HCT116 (cell line): ENCODE measurements around the gene ITPK1. TPM values are rescaled to one million over a fixed set of nuclear protein-coding genes. Genes with fewer than 3 reads are reported as not detected.

Source experiments
- ATAC-seq: fragments of 200-7000 bp; cut with Tn5 transposase; 2 replicates; pipeline ENCODE4 v1.9.1; 2020; ENCODE audit warnings: mild to moderate bottlenecking, moderate library complexity
- BruUV-seq: library from RNA; stranded (reverse); fragments of 400-500 nt; replicated peaks from 2 replicates; lab custom pipeline; 2021; lab: Mats Ljungman, UMichigan
- CTCF ChIA-PET: fragments of 300-600 bp; sonication (Branson Sonifier 250); formaldehyde crosslinking; loops from one replicate; lab custom pipeline; 2021; ENCODE audit warnings: antibody characterized with exemption; lab: Charles Lee
- POLR2A ChIA-PET: fragments of 300-600, 350-600 bp; sonication (Branson Sonifier 250); formaldehyde crosslinking; loops from one replicate; lab custom pipeline; 2021; ENCODE audit warnings: antibody characterized with exemption; lab: Charles Lee
- RAD21 ChIA-PET, 2 experiments: fragments of 300-600 bp; sonication (Branson Sonifier 250); formaldehyde crosslinking; loops; one replicate each; lab custom pipeline; 2023; ENCODE audit warnings: low total read pairs in 2 of 2; ENCODE audit not compliant: uncharacterized antibody in 2 of 2, unreplicated experiment in 2 of 2, low non-redundant PET in 1 of 2; lab: Charles Lee
- DNase-seq: peaks from one replicate; pipeline ENCODE4 v3.0.0-alpha.2; 2010; ENCODE audit warnings: low read depth, low spot score
- H2AFZ ChIP-seq: fragments of 200-600 bp; shearing (Covaris generic), sonication (generic); 2 replicates; pipeline ENCODE4 v1.6.1; 2017; ENCODE audit warnings: low read depth, mixed run types, mixed read lengths, antibody characterized with exemption, low read length; ENCODE audit not compliant: poor library complexity, severe bottlenecking
- H3K27ac ChIP-seq: 2 replicates; pipeline ENCODE4 v1.5.1; 2012; ENCODE audit warnings: low read depth, low read length
- H3K27me3 ChIP-seq: fragments of 200-600 bp; sonication (generic); 2 replicates; pipeline ENCODE4 v1.6.1; 2016; ENCODE audit warnings: mixed run types, low read length, mixed read lengths; ENCODE audit not compliant: insufficient read depth
- H3K36me3 ChIP-seq, 2 experiments: fragments of 200-500 bp in 1 of 2; fragments of 200-600 bp in 1 of 2; sonication (Bioruptor generic) in 1 of 2; sonication (generic) in 1 of 2; 2 replicates each; pipeline versions ENCODE4 v1.5.1 to v1.6.1; 2014 to 2016; ENCODE audit warnings: low read length in 2 of 2, inconsistent platforms in 1 of 2, mixed read lengths in 1 of 2, mixed run types in 1 of 2; ENCODE audit not compliant: insufficient read depth in 2 of 2, control insufficient read depth in 1 of 2
- H3K4me1 ChIP-seq, 2 experiments: fragments of 200-600 bp in 1 of 2; sonication (generic) in 1 of 2; 2 replicates each; pipeline versions ENCODE4 v1.5.1 to v1.6.1; 2012 to 2017; ENCODE audit warnings: low read length in 2 of 2, inconsistent platforms in 1 of 2, mild to moderate bottlenecking in 1 of 2, mixed read lengths in 1 of 2, mixed run types in 1 of 2, moderate library complexity in 1 of 2; ENCODE audit not compliant: insufficient read depth in 2 of 2, control insufficient read depth in 1 of 2
- H3K4me2 ChIP-seq: fragments of 200-600 bp; sonication (generic); 2 replicates; pipeline ENCODE4 v1.6.1; 2017; ENCODE audit warnings: mixed run types, low read length, mixed read lengths
- H3K4me3 ChIP-seq, 2 experiments: fragments of 200-600 bp in 1 of 2; sonication (generic) in 1 of 2; replicated peaks in 1 of 2; 2 replicates each; pipeline ENCODE4 v1.5.1; 2011 to 2016; ENCODE audit warnings: low read length in 2 of 2, control low read depth in 1 of 2, low read depth in 1 of 2, mild to moderate bottlenecking in 1 of 2, mixed read lengths in 1 of 2, mixed run types in 1 of 2
- H3K79me2 ChIP-seq: fragments of 200-600 bp; sonication (generic); 2 replicates; pipeline ENCODE4 v1.6.1; 2017; ENCODE audit warnings: mild to moderate bottlenecking, mixed run types, low read length, moderate library complexity, mixed read lengths; ENCODE audit not compliant: insufficient read depth
- H3K9ac ChIP-seq: fragments of 200-600 bp; sonication (generic); 2 replicates; pipeline ENCODE4 v1.6.1; 2016; ENCODE audit warnings: low read length, mixed read lengths
- H3K9me2 ChIP-seq: fragments of 200-600 bp; sonication (generic), shearing (Covaris generic); 2 replicates; pipeline ENCODE4 v1.6.1; 2017; ENCODE audit warnings: mixed run types, mild to moderate bottlenecking, moderate library complexity; ENCODE audit not compliant: insufficient read depth
- H3K9me3 ChIP-seq, 2 experiments: fragments of 200-500 bp in 1 of 2; fragments of 200-600 bp in 1 of 2; sonication (Bioruptor generic) in 1 of 2; sonication (generic) in 1 of 2; 2 replicates each; pipeline ENCODE4 v1.6.1; 2014 to 2017; ENCODE audit warnings: low read length in 2 of 2, mixed read lengths in 2 of 2, inconsistent platforms in 1 of 2, low read depth in 1 of 2, mild to moderate bottlenecking in 1 of 2, mixed run types in 1 of 2, moderate library complexity in 1 of 2; ENCODE audit not compliant: control insufficient read depth in 1 of 2, insufficient read depth in 1 of 2
- H4K20me1 ChIP-seq: fragments of 200-600 bp; sonication (generic), shearing (Covaris generic); 2 replicates; pipeline ENCODE4 v1.6.1; 2017; ENCODE audit warnings: mixed run types, mild to moderate bottlenecking, moderate library complexity; ENCODE audit not compliant: insufficient read depth
- CBX3 ChIP-seq: IDR thresholded peaks from 2 replicates; pipeline ENCODE4 v1.6.1; 2012; ENCODE audit warnings: low read depth
- CEBPB ChIP-seq: IDR thresholded peaks from 2 replicates; pipeline ENCODE4 v1.6.1; 2012; ENCODE audit warnings: low read depth
- EGR1 ChIP-seq: IDR thresholded peaks from 2 replicates; pipeline ENCODE4 v1.6.1; 2012; ENCODE audit warnings: low read depth
- ELF1 ChIP-seq: IDR thresholded peaks from 2 replicates; pipeline ENCODE4 v1.6.1; 2012; ENCODE audit warnings: low read depth, borderline replicate concordance
- EZH2 ChIP-seq: fragments of 200-600 bp; sonication (generic); IDR thresholded peaks from 2 replicates; pipeline ENCODE4 v1.6.1; 2017; ENCODE audit warnings: antibody characterized with exemption, mixed run types
- EZH2phosphoT487 ChIP-seq: fragments of 200-600 bp; IDR thresholded peaks from 2 replicates; pipeline ENCODE4 v1.6.1; 2018; ENCODE audit warnings: antibody characterized with exemption, borderline replicate concordance
- FOSL1 ChIP-seq: IDR thresholded peaks from 2 replicates; pipeline ENCODE4 v1.6.1; 2012; ENCODE audit warnings: low read depth
- JUND ChIP-seq: IDR thresholded peaks from 2 replicates; pipeline ENCODE4 v1.6.1; 2012
- MAX ChIP-seq: IDR thresholded peaks from 2 replicates; pipeline ENCODE4 v1.6.1; 2012
- POLR2A ChIP-seq: IDR thresholded peaks from 2 replicates; pipeline ENCODE4 v1.7.0; 2011; ENCODE audit warnings: borderline replicate concordance; ENCODE audit not compliant: insufficient read depth, insufficient read length; ENCODE audit errors: extremely low read depth
- RAD21 ChIP-seq: IDR thresholded peaks from 2 replicates; pipeline ENCODE4 v1.6.1; 2012; ENCODE audit warnings: low read depth, mild to moderate bottlenecking
- SIN3A ChIP-seq: IDR thresholded peaks from 2 replicates; pipeline ENCODE4 v1.6.1; 2012; ENCODE audit warnings: low read depth
- ZNF274 ChIP-seq: fragments of 200-500 bp; sonication (Bioruptor generic); IDR thresholded peaks from 2 replicates; pipeline ENCODE4 v1.6.1; 2014; ENCODE audit warnings: mild to moderate bottlenecking, low read depth, low read length, inconsistent platforms
- intact Hi-C: fragments of 100-400 bp; cut with micrococcal nuclease; formaldehyde crosslinking; loops from 2 replicates; pipeline ENCODE4 v1.10.0; 2022
- total RNA-seq: library from RNA; stranded (reverse); gene quantifications from one replicate; pipeline ENCODE4 v1.2.1, GENCODE V29; 2021; ENCODE audit not compliant: unreplicated experiment

The ITPK1 gene
- total RNA-seq, 1 experiment from 2014 or later, result 70.2 TPM

GRCh38 chr14:93049867-93050331, 65.8 kb downstream of the ITPK1 start:
- no peak for ATAC-seq
- H3K9me2 ChIP-seq, result no peaks in the 10 kb centered on the region
- H3K4me2 ChIP-seq, result peak overlapping the region; percentile 23; the same call in 1 of the 2 replicates
- no peak overlapping the region for H3K9ac ChIP-seq
- H3K9me3 ChIP-seq, result no peaks in the 10 kb centered on the region
- H3K4me3 ChIP-seq, result no peak overlapping the region
- TF ChIP-seq EZH2 (no peak), CBX3 (no peak), RAD21 (no peak), EGR1 (no peak), SIN3A (no peak), CEBPB (no peak), MAX (no peak), POLR2A (no peak), JUND (no peak), ELF1 (no peak), ZNF274 (no peak), EZH2phosphoT487 (no peak), FOSL1 (no peak)
- TF ChIP-seq, all 23 proteins: peak for 0
- Histone ChIP-seq H2AFZ (no peak overlapping the region), H3K27me3 (no peaks in the 10 kb centered on the region), H4K20me1 (no peaks in the 10 kb centered on the region), H3K36me3 (no peaks in the 10 kb centered on the region), H3K79me2 (peaks cover 14% of the 10 kb centered on the region; the same call in 1 of the 2 replicates), H3K27ac (no peak overlapping the region), H3K4me1 (peaks cover 31 to 43% of the 10 kb centered on the region in 2 experiments)
- intact Hi-C loops, result no loop called here
- BruUV-seq, result no TSS peak
- DNase-seq, result no peak
- POLR2A ChIA-PET, result no interaction called here
- CTCF ChIA-PET, result no interaction called here
- RAD21 ChIA-PET, result no interaction called here

GRCh38 chr14:93049315-93049714, 66.4 kb downstream of the ITPK1 start:
- no peak overlapping the region for H3K4me3 ChIP-seq
- no peaks in the 10 kb centered on the region for H3K9me2 ChIP-seq
- intact Hi-C loops, result no loop called here
- H3K9ac ChIP-seq, result no peak overlapping the region
- DNase-seq, result no peak
- ChIA-PET CTCF (no interaction called here), RAD21 (no interaction called here), POLR2A (no interaction called here)
- TF ChIP-seq JUND, result no peak
- H4K20me1 ChIP-seq, result no peaks in the 10 kb centered on the region
- peaks cover 15% of the 10 kb centered on the region; the same call in 1 of the 2 replicates for H3K79me2 ChIP-seq
- no peak overlapping the region for H2AFZ ChIP-seq
- no peak for ATAC-seq
- no peaks in the 10 kb centered on the region for H3K27me3 ChIP-seq
- no TSS peak for BruUV-seq
- no peaks in the 10 kb centered on the region for H3K36me3 ChIP-seq
- H3K27ac ChIP-seq, result no peak overlapping the region
- no peaks in the 10 kb centered on the region for H3K9me3 ChIP-seq
- H3K4me2 ChIP-seq, result peak overlapping the region; percentile 23; the same call in 1 of the 2 replicates
- H3K4me1 ChIP-seq, result peaks cover 37 to 49% of the 10 kb centered on the region in 2 experiments
